Activated CD8-positive, alpha-beta memory T cell treated with anti-CD3 and anti-CD28 coated beads, Interleukin-2, amount 10 ng/mL, durations not matched to agents 7 days and 5 days (primary cell): ENCODE data around the gene ALG3. TPM values are rescaled to one million over a fixed set of nuclear protein-coding genes. Genes with fewer than 3 reads are reported as not detected.

Experiments
- ATAC-seq: fragments of 150-1000 bp; cut with Tn5 transposase; one replicate; pipeline ENCODE4 v1.10.0; 2021; ENCODE audit warnings: moderate library complexity
- CTCF ChIA-PET: fragments of 350-600 bp; sonication (Branson Sonifier 250); formaldehyde crosslinking; loops from one replicate; lab custom pipeline; 2021; ENCODE audit warnings: antibody characterized with exemption; lab: Charles Lee
- DNase-seq: peaks from one replicate; pipeline ENCODE4 v3.0.0-alpha.2; 2020
- H3K27ac Mint-ChIP-seq: one replicate; pipeline ENCODE4 v1.8.0; 2021; ENCODE audit warnings: mild to moderate bottlenecking, mixed read lengths
- H3K27me3 Mint-ChIP-seq: one replicate; pipeline ENCODE4 v1.8.0; 2021; ENCODE audit warnings: mixed read lengths
- H3K36me3 Mint-ChIP-seq: one replicate; pipeline ENCODE4 v1.8.0; 2021; ENCODE audit warnings: mild to moderate bottlenecking, mixed read lengths
- H3K4me1 Mint-ChIP-seq: one replicate; pipeline ENCODE4 v1.8.0; 2021; ENCODE audit warnings: mixed read lengths
- H3K4me3 Mint-ChIP-seq: one replicate; pipeline ENCODE4 v1.8.0; 2021; ENCODE audit warnings: mild to moderate bottlenecking, moderate library complexity, mixed read lengths
- H3K9me3 Mint-ChIP-seq: one replicate; pipeline ENCODE4 v1.8.0; 2022; ENCODE audit warnings: low read depth, mixed read lengths
- total RNA-seq, 2 experiments: library from RNA; stranded (reverse); gene quantifications; one replicate each; pipeline ENCODE4 v1.2.3, GENCODE V29; 2021

ALG3 gene
- total RNA-seq, 2 experiments from 2014 or later: 38.7 to 48.2 TPM

DNA sequence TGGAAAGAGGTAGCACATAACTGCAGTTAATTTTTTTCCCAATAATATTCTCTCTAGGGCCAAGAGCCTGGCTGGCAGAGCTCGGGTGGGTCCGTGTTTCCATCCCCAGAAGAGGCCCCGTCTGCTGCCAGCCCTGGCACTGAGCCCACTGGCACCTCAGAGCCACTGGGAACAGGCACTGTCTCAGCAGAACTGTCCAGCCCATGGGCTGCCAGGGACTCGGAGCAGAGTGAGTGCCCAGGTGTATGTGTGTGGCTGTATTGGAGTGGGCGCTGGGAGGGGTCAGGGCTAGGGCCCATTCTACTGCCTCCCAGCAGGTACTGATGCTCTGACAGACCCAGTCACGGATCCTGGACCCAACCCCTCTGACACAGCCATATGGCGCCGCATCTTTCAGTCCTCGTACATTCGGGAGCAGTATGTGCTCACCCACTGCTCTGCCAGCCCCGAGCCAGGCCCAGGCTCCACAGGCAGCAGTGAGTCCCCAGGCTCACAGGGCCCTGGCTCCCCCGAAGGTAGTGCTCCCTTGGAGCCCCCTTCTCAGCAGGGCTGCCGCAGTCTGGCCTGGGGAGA lies 10.4 kb downstream of the ALG3 start:
- no peak overlapping the region for H3K4me3 Mint-ChIP-seq
- no peaks in the 10 kb centered on the region for H3K4me1 Mint-ChIP-seq
- no peaks in the 10 kb centered on the region for H3K9me3 Mint-ChIP-seq
- no peaks in the 10 kb centered on the region for H3K27me3 Mint-ChIP-seq
- CTCF ChIA-PET: interaction anchor here (0.8 to 5.3 kb wide), 3 partner anchors 11 to 13 kb away, joined by 4 to 47 read pairs (median 10); partner anchors contain the start of gene EEF1AKMT4
- no peak for ATAC-seq
- peaks cover 3% of the 10 kb centered on the region for H3K36me3 Mint-ChIP-seq
- no peak for DNase-seq
- no peak overlapping the region for H3K27ac Mint-ChIP-seq

DNA sequence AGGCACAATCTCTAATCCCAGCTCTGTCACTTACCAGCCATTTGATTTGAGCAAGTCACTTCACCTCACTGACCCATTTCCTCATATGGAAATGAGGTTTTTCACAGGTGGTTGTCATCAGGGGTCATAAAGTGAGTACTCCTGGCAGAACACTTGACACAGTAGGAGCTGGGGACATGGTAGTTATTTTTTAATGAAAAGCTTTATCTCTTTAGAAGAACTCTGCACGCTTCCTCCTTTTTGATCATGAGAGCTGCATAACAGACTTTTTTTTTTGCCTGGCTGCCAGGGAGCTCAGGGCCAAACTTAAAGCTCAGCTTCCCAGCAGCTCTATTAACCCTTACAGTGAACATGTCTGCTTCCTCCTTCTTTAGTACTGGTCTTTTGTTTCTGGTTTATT lies 11.0 kb downstream of the ALG3 start:
- H3K27me3 Mint-ChIP-seq: peaks cover 2% of the 10 kb centered on the region
- no peak for ATAC-seq
- no peak overlapping the region for H3K27ac Mint-ChIP-seq
- DNase-seq: no peak
- H3K9me3 Mint-ChIP-seq: no peaks in the 10 kb centered on the region
- CTCF ChIA-PET: interaction anchor here (0.8 to 5.3 kb wide), 3 partner anchors 11 to 13 kb away, joined by 4 to 47 read pairs (median 10); partner anchors contain the start of gene EEF1AKMT4
- H3K4me1 Mint-ChIP-seq: no peaks in the 10 kb centered on the region
- peaks cover 3% of the 10 kb centered on the region for H3K36me3 Mint-ChIP-seq
- no peak overlapping the region for H3K4me3 Mint-ChIP-seq

DNA sequence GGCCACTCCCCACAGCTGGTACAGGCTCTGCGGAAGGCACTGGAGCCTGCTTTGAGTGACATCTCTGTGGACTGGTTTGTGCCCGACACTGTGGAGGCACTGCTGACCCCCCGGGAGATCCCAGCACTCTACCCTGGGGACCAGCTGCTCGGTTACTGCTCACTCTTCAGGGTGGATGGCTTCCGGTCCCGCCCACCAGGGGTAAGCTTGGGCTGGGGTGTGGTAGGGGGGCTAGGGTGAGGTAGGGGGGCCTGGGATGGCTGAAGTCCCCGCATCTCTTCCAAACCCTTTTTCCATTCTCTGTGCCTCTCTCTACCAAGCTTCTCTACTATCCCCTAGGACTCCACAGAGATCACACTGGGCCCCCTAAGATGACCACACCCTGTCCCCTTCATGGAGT lies 11.6 kb downstream of the ALG3 start:
- CTCF ChIA-PET: interaction anchor here (2.7 to 5.3 kb wide), 2 partner anchors 10 to 13 kb away, joined by 10 to 47 read pairs; partner anchors contain the start of gene EEF1AKMT4
- H3K9me3 Mint-ChIP-seq: no peaks in the 10 kb centered on the region
- H3K4me3 Mint-ChIP-seq: no peak overlapping the region
- H3K4me1 Mint-ChIP-seq: no peaks in the 10 kb centered on the region
- ATAC-seq (no peak), DNase-seq (no peak)
- no peaks in the 10 kb centered on the region for H3K36me3 Mint-ChIP-seq
- H3K27ac Mint-ChIP-seq: no peak overlapping the region
- peaks cover 8% of the 10 kb centered on the region for H3K27me3 Mint-ChIP-seq

DNA sequence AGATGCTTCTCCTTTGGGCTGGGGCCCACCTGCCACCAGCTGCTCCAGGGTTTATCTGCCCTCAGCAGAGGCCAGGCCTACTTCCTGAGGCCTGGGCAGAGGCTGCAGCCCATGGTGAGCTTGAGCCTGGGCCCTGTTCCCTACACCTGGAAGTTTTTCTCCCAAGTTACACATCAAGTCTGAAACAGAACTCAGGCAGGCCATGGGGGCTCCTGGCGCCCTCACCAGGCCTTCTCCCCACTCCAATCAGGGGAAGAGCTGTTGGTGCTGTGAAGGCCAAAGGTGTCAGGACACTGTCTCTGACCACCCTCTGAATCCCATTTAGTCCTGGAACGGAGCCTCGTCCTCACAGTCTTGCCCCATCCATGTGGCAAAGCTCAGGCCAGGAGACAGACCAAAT lies 12.1 kb downstream of the ALG3 start:
- no peak overlapping the region for H3K4me3 Mint-ChIP-seq
- CTCF ChIA-PET: interaction anchor here (1.0 to 5.3 kb wide), 3 partner anchors 9 to 16 kb away, joined by 3 to 47 read pairs (median 10); partner anchors contain the start of gene EEF1AKMT4
- H3K9me3 Mint-ChIP-seq: no peaks in the 10 kb centered on the region
- no peaks in the 10 kb centered on the region for H3K4me1 Mint-ChIP-seq
- H3K27me3 Mint-ChIP-seq: peaks cover 14% of the 10 kb centered on the region
- ATAC-seq (no peak), DNase-seq (no peak)
- H3K27ac Mint-ChIP-seq: no peak overlapping the region
- no peaks in the 10 kb centered on the region for H3K36me3 Mint-ChIP-seq

DNA sequence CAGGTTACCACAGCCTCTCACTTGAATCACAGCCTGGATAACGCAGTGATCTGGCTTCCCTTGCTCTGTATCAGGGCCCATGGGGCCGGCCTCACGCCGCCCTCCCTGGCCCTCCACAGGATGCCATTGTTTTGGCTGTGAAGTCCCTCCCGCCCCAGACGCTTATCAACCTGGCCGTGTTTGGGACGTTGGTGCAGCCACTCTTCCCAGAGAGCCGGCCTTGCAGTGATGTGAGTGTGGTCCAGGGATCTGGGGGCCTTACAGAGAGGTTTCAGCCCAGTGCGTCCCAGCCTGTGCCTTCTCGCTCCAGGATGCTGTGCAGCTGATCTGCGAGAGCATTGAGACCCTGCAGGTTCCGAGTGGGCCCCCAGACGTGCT lies 12.7 kb downstream of the ALG3 start:
- CTCF ChIA-PET: interaction anchor here (1.0 to 5.3 kb wide), 3 partner anchors 9 to 17 kb away, joined by 3 to 47 read pairs (median 10); partner anchors contain the start of gene EEF1AKMT4
- peaks cover 20% of the 10 kb centered on the region for H3K27me3 Mint-ChIP-seq
- no peak overlapping the region for H3K4me3 Mint-ChIP-seq
- no peaks in the 10 kb centered on the region for H3K9me3 Mint-ChIP-seq
- no peak overlapping the region for H3K27ac Mint-ChIP-seq
- no peak for ATAC-seq
- peaks cover 2% of the 10 kb centered on the region for H3K4me1 Mint-ChIP-seq
- no peaks in the 10 kb centered on the region for H3K36me3 Mint-ChIP-seq
- no peak for DNase-seq

DNA sequence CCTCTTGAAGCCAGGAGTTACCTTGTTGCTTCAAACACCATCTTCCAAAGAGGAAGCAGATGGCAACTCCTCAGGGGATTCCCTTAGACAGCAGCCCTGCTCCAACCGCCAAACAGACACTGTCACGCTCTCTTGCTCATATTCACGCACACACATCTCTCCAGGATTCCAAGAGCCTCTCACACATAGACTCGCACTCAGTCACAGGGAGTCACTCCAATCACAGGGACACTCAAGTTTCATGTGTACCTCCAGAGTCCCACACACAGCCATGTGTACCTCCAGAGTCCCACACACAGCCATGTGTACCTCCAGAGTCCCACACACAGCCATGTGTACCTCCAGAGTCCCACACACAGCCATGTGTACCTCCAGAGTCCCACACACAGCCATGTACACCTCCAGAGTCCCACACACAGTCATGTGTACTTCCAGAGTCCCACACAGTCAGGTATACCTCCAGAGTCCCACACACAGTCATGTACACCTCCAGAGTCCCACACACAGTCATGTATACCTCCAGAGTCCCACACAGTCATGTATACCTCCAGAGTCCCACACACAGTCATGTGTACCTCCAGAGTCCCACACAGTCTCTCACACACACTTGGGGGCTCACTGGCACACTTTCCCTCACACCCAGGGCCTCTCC lies 13.3 kb downstream of the ALG3 start:
- Mint-ChIP-seq H3K4me3 (no peak overlapping the region), H3K36me3 (no peaks in the 10 kb centered on the region), H3K9me3 (no peaks in the 10 kb centered on the region), H3K27ac (no peak overlapping the region), H3K27me3 (peaks cover 22% of the 10 kb centered on the region), H3K4me1 (peaks cover 4% of the 10 kb centered on the region)
- ATAC-seq (no peak), DNase-seq (no peak)
- CTCF ChIA-PET: interaction anchor here (1.0 to 2.7 kb wide), 2 partner anchors 14 to 17 kb away, joined by 3 to 10 read pairs; partner anchors contain the start of gene EEF1AKMT4

DNA sequence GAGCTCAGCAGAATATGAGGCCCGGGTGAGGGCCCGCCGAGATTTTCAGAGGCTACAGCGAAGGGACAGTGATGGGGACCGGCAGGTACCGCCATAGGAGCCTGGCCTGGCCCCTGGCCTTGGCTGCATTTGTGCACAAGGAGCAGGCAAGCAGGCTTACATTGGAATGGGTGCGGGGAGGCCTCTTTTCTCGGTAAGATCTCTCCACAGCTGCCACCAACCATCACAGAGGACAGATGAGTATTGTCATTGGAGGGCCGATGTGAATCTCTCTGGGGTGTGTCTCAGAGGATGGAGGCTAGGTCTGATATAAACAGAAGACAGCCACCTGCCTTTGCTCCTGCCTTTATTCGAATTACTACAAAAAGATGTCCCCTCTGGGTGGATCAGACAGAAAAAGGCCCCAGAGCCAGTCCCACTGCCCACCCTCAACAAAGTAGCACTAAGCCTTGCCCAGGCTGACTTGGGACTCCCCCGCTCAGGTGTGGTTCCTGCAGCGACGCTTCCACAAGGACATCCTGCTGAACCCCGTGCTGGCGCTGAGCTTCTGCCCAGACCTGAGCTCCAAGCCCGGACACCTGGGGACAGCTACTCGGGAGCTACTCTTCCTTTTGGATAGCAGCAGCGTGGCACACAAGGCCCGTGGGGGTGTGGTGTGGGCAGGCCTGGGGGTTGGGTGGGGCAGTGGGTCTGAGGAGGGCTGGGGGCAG lies 13.9 kb downstream of the ALG3 start:
- Mint-ChIP-seq H3K9me3 (no peaks in the 10 kb centered on the region), H3K27ac (no peak overlapping the region), H3K4me1 (peaks cover 4% of the 10 kb centered on the region), H3K36me3 (no peaks in the 10 kb centered on the region), H3K4me3 (no peak overlapping the region), H3K27me3 (peaks cover 23% of the 10 kb centered on the region)
- DNase-seq (no peak), ATAC-seq (no peak)
- CTCF ChIA-PET: no interaction called here

DNA sequence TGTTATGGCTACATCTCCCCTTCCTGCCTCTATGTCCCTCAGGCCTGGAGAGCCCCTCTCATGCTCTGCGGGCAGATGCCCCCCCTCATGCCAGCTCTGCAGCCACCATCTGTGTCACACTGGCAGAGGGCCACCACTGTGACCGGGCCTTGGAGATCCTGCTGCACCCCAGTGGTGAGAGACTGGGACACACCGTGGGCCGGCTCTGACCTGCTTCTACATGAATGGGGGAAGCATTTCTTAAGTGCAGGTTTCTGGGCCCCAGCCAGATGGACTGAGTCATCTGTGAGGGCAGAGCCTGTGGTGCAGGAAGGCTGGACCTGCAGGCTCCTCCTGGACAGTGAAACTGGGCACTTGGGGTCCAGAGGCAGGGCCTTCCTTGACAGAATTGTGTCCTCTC lies 14.5 kb downstream of the ALG3 start:
- no peak for DNase-seq
- Mint-ChIP-seq H3K27ac (no peak overlapping the region), H3K36me3 (no peaks in the 10 kb centered on the region), H3K4me3 (no peak overlapping the region), H3K4me1 (peaks cover 4% of the 10 kb centered on the region), H3K27me3 (peaks cover 25% of the 10 kb centered on the region), H3K9me3 (no peaks in the 10 kb centered on the region)
- CTCF ChIA-PET: no interaction called here
- no peak for ATAC-seq

DNA sequence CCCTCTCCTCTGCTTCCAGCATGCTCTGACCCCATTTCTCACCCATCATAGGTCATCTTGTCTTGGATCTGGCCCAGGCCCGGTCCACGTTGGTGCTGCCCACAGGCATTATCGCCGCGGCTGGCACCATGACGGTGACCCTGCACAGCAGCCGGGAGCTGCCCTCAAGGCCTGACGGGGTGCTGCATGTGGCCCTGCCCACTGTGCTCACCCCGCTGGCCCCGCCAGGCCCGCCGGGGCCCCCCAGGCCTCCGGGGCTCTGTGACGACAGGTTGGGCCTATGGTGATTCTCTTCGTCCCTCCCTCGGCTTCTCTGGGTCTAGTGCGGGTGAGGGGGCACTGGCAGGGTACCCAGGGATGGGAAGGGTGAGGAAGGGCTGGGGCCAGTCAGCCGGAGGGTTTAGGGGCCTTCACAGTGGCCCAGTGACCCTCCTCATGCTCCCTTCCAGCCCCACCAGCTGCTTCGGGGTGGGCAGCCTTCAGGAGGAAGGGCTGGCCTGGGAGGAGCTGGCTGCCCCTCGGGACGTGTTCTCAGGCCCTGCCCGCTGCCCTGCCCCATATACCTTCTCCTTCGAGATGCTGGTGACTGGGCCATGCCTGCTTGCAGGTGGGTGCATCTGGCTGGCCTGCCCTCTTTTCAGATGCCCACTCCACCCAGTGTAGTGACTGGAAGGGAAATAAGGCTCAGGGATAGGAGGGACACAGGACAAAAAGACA lies 15.5 kb downstream of the ALG3 start:
- no peak overlapping the region for H3K27ac Mint-ChIP-seq
- no peak overlapping the region for H3K4me3 Mint-ChIP-seq
- H3K9me3 Mint-ChIP-seq: no peaks in the 10 kb centered on the region
- peaks cover 34% of the 10 kb centered on the region for H3K27me3 Mint-ChIP-seq
- CTCF ChIA-PET: interaction anchor here (1.5 kb wide), 1 partner anchor 10 kb away, joined by 3 read pairs; no protein-coding TSS in a partner anchor
- H3K4me1 Mint-ChIP-seq: peaks cover 6% of the 10 kb centered on the region
- H3K36me3 Mint-ChIP-seq: no peaks in the 10 kb centered on the region
- no peak for DNase-seq
- ATAC-seq: no peak

DNA sequence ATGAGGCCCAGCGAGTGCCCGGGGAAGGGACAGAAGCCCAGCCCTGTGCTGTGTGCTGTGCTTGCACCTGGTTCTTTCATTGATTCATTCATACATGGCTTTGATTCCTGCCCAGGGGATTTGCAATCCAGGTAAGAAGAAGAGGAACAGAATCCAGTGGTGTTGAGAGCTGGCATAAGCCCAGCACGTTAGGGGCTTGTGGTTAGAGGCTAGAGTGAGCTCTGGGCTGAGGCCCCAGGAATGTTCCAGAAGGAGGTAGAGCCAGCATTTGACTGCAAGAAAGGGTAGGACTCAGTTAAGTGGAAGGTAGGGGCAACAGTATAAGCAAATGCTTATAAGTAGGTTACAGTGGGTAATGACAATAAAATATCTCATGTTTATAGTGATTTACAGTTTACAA lies 17.1 kb downstream of the ALG3 start:
- H3K36me3 Mint-ChIP-seq: no peaks in the 10 kb centered on the region
- CTCF ChIA-PET: interaction anchor here (1.5 kb wide), 1 partner anchor 12 kb away, joined by 3 read pairs; no protein-coding TSS in a partner anchor
- H3K9me3 Mint-ChIP-seq: no peaks in the 10 kb centered on the region
- ATAC-seq (no peak), DNase-seq (no peak)
- H3K4me3 Mint-ChIP-seq: no peak overlapping the region
- H3K27me3 Mint-ChIP-seq: peaks cover 45% of the 10 kb centered on the region
- no peak overlapping the region for H3K27ac Mint-ChIP-seq
- H3K4me1 Mint-ChIP-seq: peaks cover 6% of the 10 kb centered on the region

DNA sequence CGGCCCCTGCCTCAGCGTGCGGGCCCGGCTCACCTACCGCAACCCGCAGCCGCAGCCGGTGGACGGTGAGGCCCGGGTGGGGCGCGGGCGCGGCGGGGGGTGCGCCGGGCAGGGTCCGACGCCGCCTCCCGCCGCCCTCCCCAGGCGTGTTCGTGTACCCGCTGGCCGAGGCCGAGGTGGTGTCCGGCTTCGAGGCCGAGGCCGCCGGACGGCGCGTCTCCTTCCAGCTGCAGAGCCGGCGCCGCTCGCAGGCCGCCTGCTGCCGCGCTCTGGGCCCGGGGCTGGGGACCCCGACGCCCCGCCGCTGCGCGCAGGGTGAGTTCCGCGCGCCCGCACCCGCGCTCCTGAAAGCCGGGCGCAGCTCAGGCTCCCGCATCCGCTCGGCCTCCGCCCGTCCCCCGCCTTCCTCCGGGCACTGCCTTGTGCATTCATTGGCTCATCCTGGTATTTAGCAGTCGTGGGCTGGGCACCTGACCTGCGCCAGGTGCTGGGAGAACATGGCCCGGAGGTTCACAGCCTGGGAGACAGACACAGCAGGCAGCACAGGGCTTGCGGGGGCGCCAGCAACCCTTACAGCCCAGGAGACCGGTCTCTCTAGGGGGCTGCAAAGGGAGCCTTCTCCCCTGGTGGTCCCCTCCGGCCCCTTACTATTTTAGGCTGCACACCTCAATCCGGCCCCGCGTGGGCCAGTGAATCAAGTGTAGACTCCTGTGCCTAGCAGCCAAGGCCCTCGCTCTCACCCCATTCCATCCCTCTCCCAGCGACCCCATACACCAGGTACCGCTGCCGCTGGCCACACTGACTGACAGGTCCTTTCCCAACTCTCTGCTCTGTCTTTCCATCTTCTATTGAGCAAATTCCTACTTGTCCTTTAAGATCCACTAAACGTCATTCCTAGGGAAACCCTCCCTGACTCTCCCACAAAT lies 17.9 kb downstream of the ALG3 start:
- DNase-seq (no peak), ATAC-seq (no peak)
- Mint-ChIP-seq H3K27ac (no peak overlapping the region), H3K27me3 (peaks cover 45% of the 10 kb centered on the region), H3K4me3 (peak overlapping the region; percentile 4), H3K4me1 (peaks cover 6% of the 10 kb centered on the region), H3K9me3 (no peaks in the 10 kb centered on the region), H3K36me3 (no peaks in the 10 kb centered on the region)
- CTCF ChIA-PET: interaction anchor here (0.6 to 5.3 kb wide), 5 partner anchors 9 to 59 kb away, joined by 3 to 42 read pairs (median 4); partner anchors contain the start of gene EEF1AKMT4

DNA sequence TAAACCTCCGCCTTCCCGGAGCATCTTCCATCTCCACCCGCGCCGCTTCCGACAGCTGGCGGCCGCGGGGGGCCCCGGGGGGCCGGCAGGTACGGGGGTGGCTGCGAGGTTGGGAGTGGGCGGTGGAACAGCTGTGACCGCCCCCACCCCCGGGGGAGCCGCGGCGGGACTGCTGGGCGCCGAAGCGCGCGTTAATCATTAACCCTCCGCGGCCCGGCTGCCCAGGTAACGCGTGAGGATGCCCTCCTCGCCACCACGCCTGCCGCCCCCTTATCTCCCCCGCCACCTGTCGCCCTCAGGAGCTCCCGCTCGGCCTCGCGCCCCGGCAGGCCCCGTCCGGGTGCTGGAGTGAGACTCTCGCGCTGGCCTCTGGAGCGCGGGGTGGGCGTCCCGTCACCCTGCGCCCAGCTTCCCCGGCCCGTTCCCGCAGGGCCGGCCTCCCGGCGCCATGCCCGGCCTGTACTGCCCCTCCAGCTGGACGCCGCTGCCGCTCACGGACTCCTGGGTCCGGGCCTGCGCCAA lies 18.6 kb downstream of the ALG3 start:
- Mint-ChIP-seq H3K4me1 (peaks cover 6% of the 10 kb centered on the region), H3K27ac (no peak overlapping the region), H3K27me3 (peaks cover 49% of the 10 kb centered on the region), H3K4me3 (no peak overlapping the region), H3K9me3 (no peaks in the 10 kb centered on the region), H3K36me3 (no peaks in the 10 kb centered on the region)
- DNase-seq (no peak), ATAC-seq (no peak)
- CTCF ChIA-PET: interaction anchor here (0.6 to 5.3 kb wide), 6 partner anchors 10 to 59 kb away, joined by 3 to 42 read pairs (median 4); partner anchors contain the start of genes CAMK2N2 and EEF1AKMT4
